GM18508 (cell line): ENCODE data around the gene FAM20A.

Experiments
- ATAC-seq: cut with Tn5 transposase; IDR thresholded peaks from one replicate; pipeline ENCODE4 v1.9.1; 2021; ENCODE audit warnings: moderate number of reproducible peaks; ENCODE audit not compliant: insufficient read depth, unreplicated experiment

The FAM20A gene

GRCh38 chr17:68570526-68570925 is 30.6 kb downstream of the FAM20A start:
- no peak for ATAC-seq

GRCh38 chr17:68569346-68569745 is 31.8 kb downstream of the FAM20A start:
- ATAC-seq: no peak

- no peak for ATAC-seq
These were observed 32.6 kb downstream of the FAM20A start for GRCh38 chr17:68568581-68568980.

DNA sequence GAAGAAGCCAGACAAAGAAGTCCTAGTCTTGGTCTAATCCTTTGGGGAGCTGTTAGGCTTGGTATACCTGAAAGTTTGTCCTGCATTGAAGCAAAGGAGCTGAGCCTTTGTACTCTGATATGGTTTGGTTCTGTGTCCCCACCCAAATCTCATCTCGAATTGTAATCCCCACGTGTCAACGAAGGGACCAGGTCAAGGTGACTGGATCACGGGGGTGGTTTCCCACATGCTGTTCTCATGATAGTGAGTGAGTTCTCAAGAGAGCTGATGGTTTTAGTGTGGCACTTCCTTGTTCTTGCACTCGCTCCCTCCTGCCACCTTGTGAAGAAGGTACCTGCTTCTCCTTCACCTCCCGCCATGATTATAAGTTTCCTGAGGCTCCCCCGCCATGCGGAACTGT is 33.6 kb downstream of the FAM20A start:
- no peak for ATAC-seq

DNA sequence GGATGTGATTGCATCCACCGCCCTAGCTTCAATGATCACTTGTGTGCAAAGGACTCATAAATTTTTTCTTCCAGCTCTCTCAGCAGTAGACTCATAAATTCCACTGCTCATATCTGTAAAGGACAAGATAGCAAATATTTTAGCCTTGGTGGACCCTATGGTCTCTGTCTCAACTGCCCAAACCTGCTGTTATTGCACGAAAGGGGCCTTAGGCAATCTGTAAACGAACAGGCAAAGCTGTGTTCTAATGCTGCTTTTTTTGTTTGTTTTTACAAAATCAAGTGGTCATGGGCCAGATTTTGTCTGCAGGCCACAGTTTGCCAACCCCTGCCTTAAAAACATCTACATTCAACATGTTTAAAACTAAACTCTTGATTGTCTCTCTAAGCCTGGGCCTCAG is 34.1 kb downstream of the FAM20A start:
- ATAC-seq: no peak

DNA sequence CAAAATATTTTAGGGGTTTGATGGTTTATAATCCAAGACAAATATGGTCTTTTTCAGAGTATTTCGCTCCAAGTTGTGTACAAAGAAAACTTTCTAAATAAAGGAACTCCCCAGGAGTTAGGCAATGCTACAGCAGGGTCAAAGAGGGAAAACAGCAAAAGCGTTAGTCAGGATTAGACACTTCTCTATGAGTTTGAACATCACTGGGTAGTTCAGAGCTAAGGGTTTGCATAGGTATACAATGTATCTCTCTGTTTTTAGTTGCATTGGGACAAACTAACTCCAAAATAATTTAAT is 34.8 kb downstream of the FAM20A start:
- ATAC-seq: no peak

- no peak for ATAC-seq
These were observed 35.3 kb downstream of the FAM20A start for GRCh38 chr17:68565661-68566441.

DNA sequence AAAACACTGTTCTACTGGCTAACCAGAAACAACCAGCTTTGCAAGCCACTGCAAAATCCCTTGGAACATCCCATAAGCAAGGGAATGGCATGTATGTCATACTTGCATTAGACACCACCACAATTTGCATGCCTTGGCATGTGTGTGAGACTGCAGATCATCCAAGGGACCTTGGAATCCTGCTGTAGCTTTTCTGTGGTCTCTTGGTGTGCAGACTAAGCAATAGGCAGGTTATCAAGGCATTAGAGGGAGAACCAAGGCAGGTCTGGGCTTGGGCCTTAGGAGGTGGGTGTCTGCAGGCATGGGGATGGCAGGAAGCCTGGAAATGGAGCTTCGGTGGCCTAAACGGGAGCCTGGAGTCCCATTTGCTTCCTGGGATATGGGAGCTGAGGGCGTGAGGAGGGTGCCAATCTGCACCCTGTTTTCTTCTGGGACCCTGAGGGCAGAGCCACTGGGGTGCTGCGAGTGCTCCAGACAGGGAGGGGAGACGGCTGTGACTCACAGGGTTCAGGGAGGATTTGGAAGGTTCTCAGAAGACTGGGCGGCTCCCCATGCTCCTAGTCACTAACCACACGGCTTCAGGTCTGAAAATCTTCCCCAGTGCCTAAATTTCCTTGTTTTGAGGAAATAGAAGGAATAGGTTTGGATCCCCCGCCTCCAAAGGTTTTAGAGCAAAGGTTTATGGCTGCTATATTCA is 36.6 kb downstream of the FAM20A start:
- ATAC-seq: no peak

- ATAC-seq: no peak
These were observed 38.4 kb downstream of the FAM20A start for GRCh38 chr17:68562736-68563135.

DNA sequence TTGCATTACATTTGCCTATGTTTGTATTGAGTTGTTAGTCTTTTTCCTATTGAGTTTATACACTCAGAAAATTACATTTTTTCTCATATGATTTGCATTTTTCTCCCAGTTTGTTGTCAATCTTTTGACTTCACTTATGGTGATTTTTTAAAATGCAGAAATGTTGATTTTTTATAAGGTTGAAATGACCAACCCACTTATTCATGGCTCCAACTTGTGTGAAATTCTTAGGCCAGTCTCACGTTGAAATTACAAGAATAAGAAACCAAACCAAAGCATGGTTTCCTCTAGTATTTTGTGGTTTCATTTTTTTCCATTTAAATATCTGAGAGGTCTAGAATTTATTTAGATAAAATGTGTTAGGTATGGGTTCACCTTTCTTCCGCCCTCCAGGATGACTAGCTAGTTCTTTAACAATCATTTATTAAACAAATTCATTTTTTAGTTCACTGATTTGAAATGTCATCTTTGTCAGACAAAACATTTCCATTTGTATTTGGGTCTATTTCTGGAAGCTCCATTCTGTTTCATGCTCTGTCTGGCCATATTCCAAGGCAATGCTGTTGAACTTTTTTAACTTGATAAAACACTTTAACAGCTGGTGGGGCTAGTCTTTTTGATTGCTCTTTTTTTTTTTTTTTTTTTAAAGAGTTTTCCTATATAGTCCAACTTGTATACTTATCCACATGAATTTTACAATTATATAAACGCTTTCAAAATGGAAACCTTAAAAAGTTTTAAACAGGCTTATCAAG is 40.0 kb downstream of the FAM20A start:
- ATAC-seq: no peak

- ATAC-seq: no peak
These were observed 41.9 kb downstream of the FAM20A start for GRCh38 chr17:68559316-68559715.

DNA sequence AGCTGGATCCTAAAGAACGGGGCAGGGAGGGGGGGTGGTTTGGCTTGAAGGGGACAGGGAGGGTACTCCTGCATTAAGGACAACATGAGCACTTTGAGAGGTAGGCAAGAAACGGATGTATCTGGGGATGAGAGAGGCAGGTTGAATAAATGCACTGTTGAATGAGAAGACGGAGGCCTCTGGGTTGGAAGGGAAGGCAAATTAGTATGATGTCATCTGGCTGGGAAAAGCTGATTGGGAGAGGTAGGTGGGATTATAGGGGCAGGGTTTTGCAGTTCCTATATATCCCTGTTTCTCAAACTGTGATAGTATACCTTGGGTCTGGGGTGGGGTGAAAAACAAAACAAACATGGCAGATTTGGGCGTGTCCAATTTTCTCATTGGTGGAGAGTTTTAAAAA is 44.6 kb downstream of the FAM20A start:
- ATAC-seq: no peak

DNA sequence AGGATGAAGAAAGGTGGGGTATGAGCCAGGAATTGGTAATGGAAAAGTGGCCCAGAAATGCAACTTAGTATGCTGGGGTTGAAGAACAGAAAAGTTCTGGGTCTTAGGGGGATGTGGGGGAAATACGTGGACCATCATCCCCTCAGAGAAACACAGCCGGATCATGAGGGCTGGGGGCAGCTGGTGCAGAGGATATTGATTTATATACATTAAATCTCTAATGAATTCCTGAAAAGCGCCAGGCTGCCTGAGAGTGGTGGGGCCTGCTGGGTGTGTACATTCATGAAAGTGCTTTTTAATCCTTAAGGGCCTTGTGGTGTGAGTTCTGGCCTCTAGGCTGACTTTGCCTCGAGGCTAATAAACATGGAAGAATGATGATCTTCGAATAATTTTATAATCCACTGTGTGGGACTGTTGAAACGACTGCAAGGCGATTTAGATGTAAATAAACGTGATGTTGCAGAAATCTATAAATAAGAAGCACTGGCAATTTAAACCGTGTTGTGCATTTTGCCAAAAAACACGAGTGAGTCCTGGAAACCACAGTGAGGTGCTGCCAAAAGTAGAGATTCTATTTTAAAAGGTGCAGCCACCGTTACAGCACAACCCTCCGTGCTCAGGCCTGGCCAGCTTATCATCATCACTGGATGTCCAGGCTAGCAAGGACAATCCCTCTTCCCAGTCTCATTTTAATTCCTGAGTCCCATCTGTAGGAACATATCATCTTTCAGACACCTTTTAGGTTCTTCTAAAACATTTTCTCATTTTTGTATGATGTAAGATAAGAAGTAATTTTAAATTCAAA is 56.9 kb downstream of the FAM20A start:
- ATAC-seq: no peak

DNA sequence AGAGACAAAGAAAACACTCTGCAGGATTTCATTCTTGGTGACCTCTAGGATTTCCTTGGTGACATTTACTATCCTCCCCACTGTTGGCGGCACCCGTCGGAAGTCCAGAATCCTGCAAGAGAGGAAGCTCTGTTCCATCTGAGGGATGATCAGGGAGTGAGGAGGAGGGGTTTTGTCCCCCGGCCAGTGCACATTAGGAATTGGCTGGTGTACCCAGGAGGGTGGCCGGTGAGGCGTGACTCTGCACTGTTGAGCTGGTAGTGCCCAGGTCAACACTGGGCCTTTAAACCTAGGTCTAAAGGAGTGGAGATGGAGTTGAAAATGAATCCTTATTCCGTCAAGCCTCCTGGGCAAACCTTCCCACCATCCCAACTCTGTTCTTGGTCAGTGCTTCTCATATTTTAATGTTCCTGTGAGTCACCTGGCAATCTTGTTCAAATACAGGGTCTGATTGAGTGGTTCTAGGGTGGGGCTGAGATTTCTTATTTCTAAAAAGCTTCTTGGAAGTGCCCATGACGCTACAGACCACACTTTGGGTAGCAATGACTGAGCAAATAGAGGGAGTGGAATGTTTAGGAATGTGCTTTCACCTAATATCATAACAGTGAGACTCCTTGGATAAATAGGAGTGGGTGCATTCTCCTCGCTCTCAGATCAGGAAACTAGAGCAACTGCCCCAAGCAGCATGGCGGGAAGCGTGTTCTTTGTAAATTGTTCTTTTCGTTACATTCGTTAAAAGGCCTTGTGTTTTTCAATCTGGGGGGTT is 58.3 kb downstream of the FAM20A start:
- no peak for ATAC-seq

DNA sequence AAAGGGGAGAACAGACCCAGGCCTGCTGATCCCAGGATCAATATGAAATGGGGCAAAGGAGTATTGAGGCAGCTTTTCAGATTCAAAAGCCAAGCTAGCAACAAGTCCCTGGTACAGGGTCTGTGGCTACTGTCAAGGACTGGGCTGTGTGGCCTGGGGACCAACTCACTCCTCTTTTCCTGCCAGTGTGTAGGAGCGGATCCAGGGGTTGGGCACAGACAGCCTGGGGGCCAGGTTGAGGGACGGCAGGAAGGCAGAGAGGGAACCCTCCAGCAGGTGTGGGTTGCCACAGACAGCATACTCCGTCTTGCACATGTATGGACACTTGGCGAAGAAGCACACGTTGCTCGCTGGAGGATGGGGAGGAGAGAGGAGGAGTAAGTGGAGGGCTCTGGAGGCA is 59.4 kb downstream of the FAM20A start:
- no peak for ATAC-seq

- ATAC-seq: no peak
These were observed 60.2 kb downstream of the FAM20A start for GRCh38 chr17:68540981-68541380.

GRCh38 chr17:68539548-68540467 is 61.4 kb downstream of the FAM20A start:
- no peak for ATAC-seq

- no peak for ATAC-seq
These were observed 65.2 kb downstream of the FAM20A start for GRCh38 chr17:68535922-68536321.

DNA sequence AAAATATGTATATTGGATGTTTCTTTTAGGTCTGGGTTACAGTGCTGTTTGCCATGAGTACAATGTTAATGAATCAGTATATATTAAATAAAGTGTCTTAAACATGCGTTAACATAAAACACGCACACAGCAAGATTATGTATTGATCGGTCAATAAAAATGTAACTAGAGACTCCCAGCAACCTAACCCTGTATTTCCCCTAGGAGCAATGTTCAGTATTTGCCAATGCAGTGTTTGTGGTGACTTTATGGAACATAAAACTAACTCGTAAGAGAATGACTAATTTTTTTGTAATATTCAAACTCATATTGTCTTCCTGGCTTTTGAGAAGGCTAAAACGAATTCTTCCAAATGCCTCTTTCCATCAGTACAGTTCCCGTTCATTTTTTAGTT is 66.5 kb downstream of the FAM20A start:
- no peak for ATAC-seq
